ENCODE measurements around the gene DTWD2.
"Not testable (repeated sequence)": the region's sequence is repeated elsewhere in the genome, so short reads cannot be mapped to it uniquely, and the experiment has no call there.

DTWD2 gene

DNA sequence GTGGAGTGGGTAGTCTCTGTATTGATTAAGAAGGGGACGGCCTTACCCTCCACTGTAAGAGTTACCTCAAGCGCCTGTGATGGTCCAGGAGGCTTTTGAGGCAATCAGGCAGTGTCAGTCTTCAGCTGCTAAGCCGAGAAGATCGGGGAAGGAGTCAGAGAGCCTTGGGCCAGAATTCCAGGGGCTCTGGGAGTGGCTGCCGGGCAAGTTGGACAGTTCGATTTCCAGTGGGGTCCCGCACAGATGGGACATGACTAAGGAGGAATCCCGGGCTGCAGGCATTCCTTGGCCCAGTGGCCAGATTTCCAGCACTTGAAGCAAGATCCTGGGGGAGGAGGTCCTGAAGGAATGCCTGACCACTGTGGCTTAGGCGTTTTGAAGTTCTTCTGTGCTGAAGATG, 38.0 kb downstream of the DTWD2 start:
- not testable (repeated sequence) for DNase-seq (ENCODE audit: low spot score)

DNA sequence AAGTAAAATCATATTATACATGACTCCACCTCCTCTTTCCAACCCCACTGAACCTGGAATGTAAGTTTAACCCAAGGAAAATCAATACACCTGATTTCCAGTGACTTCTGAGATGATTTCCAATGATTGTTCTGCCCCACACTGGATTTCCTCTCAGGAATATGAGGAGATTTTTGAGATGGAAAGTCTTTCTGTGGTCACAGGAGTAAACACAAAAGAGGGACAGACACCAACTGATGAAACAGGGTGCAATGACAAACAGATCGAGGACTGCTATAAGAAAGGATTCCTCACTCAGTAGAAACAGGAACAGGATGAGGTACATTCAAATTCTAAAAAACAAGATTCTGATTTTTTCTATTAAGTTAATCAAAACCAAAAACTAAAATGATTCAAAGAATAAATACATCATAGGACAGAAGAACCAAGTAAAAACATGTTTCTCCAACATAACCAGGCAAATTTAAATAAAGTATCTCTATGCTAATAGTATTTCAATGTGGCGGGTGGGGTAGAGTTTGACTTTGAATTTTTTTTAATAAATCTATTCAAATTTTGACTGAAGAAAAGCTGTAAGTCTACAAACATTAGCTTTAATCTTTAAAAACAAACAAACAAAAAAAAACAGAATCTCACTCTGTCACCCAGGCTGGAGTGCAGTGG, 42.1 kb downstream of the DTWD2 start:
- DNase-seq (ENCODE audit: low spot score) = no peak

DNA sequence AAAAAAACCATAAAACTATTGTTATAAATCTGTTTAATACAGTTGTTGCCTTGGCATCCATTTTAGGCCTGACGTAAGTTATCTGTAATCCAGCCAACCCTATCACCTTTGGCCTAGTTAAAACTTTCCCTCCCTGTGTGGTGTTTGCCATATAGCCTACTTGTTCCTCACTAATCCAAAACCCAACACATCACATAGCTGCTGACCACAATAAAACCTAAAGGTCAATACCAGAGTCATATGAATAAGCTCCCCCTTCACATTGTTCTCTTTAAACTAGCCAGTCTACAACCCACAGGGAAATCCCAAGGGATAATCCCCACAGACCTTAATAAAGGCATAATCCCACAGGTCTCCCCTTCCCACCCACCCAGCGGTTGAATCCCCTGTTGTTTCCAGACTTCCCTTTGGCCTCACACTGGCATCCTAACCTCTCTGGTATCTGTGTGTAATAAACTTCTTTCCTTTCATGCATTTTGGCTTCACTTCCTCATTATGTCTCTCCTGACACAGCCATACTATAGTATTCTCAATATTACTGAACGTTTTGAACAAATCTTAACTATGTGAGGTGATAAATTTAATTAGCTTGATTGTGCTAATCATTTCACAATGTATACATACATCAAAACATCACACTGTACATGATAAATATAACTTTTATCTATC, 50.8 kb downstream of the DTWD2 start:
- no peak for DNase-seq (ENCODE audit: low spot score)

DNA sequence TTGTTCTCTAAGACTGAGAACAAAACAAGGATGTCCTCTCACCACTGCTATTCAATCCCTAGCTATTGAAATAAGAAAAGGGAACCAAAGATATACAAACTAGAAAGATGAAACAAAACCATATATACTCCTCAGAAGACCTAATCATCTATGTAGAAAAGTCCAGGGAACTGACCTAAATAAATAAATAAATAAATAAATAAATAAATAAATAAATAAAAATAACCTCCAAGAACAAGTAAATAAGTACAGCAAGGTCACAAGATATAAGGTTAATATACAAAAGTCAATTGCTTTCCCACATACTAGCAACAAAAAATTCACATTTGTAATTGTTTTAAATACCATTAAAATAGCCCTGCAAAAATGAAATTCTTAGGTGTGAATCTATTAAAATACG, 54.6 kb downstream of the DTWD2 start:
- no peak for DNase-seq (ENCODE audit: low spot score)

DNA sequence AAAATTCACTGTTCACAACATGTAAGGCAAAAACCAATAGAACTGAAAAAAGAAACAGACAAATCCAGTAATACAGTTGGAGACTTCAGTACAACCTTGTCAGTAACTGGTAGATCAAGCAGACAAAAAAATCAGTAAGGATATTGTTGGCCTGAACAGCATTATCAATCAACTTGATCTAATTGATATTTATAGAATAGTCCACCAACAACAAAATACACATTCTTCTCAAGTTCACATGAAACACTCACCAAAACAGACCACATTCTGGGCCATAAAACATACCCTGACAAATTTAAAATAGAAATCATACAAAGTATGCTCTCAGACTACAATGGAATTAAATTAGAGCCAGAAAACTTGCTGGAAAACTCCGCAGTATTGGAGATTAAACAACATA, 56.8 kb downstream of the DTWD2 start:
- no peak for DNase-seq (ENCODE audit: low spot score)

DNA sequence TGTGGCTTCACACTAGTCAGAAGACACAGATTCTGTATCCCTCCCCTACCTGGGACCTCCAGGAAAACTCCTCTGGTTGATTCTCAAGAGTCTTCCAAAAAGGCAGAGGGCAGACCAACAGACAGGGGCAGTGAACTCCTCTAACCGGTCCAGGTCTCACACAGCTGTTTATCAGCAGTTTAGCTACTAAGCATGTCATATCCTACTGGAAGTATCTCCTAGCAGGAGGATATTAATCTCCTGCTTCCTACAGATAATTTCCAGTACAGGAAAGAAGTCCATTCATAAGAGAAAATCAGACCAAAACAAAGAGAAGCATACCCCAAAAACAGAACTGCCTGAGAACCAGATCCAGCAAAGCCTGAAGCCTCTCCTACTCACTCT, 64.3 kb downstream of the DTWD2 start:
- DNase-seq (ENCODE audit: low spot score) = no peak

DNA sequence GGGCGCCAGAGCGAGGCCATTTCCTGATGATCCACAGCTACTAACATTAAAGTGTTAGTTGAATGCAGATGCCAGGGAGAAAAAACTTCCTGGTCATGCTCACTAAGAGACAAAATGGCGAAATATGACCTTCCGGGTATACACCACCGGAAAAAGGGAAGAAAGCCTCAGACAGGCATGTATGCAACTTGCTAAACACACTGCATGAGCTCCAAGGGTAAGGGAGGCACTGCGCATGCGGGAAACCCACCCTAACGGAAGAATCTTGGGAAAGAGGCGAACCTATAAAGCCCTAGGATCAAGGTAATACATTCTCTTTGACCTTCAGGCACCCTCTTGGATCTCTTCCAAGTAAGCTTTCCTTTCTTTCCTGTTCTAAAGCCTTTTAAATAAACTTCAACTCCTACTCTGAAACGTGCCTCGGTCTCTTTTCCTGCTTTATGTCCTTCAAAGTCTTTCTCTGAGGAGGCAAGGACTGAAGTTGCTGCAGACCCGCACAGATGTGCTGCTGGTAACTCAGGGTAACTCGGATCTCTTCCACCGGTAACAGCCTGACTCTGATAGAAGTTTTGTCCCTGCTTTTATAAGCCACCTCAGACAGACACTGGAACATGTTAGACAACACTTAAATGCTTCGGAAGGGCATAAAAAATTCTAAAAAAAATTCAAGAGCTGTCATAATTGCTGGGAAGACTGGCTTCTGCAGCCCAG, 64.9 kb downstream of the DTWD2 start:
- no peak for DNase-seq (ENCODE audit: low spot score)

DNA sequence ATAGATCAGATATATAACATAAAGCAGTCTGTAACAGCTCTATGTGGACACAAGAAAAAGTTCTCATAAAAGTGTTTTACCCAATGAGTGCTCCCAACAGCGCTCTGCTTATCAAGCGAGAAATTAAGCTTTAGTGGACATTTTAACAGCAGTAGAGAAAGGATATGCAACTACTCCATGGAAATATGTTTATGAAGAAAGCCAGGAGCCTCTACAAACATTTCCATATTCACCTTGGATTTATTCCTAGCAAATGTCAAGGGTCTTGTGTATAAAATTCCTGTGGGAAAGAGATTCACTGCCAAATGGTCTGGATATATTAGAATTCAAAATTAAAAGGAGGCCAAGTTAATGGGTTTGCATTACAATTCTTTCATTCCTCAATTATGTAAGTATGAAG, 66.5 kb downstream of the DTWD2 start:
- DNase-seq (ENCODE audit: low spot score) = no peak

DNA sequence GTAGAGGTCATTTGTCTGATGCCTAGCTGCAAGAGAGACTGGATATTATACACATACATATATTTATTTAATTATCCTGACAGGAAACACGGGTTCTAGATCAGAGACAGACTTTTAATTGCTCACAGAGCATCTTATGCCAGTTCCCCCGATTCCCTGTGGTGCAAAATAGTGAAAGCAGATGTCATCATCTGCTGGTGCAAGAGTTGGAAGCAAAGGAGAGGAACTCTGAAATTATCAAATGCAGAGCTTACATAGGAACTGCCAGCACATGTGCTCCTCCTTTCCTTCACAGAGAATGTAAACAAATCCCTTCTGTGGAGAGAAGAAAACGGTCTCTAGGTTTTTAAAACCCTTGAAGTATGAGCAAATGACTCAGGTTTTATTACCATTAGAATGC, 69.3 kb downstream of the DTWD2 start:
- no peak for DNase-seq (ENCODE audit: low spot score)

DNA sequence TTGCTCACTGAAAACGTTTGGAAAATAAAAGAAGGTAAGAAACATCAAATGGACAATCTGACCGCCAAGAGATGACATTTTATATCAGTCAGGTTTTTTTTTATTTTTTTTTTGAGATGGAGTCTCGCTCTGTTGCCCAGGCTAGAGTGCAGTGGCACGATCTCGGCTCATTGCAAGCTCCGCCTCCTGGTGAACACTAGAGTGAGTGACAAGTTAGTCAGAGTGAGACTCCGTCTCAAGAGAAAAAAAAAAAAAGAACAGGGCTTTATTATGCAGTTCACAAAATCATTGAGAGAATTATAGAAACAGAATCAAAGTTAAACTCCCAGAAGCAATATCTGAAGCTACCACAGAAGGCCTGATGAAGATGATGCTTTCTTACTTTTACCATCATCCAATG, 70.1 kb downstream of the DTWD2 start:
- no peak for DNase-seq (ENCODE audit: low spot score)

DNA sequence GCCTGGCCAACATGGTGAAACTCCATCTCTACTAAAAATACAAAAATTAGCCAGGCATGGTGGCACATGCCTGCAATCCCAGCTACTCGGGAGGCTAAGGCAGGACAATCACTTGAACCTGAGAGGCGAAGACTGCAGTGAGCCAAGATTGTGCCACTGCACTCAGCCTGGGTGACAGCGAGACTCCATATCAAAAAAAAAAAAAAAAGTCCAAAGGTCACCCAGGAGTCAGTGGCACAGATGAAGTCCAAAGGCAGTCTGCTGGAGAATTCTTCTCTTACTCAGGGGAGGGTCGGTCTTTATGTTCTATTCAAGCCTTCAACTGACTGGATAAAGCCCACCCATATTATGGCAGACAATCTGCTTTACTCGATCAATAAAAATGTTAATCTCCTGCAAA, 80.8 kb downstream of the DTWD2 start:
- not testable (repeated sequence) for DNase-seq (ENCODE audit: low spot score)

DNA sequence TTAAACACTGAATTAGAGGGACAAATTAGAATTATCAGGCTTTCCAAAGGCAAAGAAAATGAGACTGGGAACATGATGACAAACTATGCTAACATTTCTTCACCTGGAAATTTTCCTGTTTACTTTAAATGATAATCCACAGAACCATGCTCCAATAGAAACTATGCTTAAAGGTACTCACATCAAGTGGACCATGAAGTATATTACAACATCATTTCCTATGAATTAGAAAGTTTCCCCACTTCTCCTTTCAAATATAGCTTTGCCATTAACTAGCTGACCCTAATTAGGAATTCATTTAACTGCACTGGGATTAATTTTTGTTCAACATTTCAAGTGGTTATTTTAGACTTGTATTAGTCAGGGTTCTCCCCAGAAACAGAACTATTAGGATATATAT, 81.4 kb downstream of the DTWD2 start:
- DNase-seq (ENCODE audit: low spot score) = no peak

DNA sequence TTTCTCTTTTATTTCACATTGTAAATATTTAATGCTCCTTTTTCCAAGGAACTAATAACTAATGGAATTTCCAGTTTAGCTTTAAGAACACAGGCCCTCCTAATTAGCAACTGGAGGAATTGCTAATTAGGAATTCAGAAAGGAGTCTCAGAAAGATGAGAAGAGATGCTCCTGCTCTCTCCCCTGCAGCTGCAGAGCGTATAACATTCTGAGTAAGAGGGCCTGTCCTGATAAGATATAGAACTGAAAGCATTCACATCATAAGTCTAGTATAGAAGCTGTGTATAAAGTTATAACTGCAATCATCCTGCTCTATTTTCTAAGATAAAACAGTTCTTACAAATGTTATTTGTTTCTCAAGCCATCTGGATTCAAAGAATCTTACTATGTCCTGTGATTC, 83.2 kb downstream of the DTWD2 start:
- no peak for DNase-seq (ENCODE audit: low spot score)

DNA sequence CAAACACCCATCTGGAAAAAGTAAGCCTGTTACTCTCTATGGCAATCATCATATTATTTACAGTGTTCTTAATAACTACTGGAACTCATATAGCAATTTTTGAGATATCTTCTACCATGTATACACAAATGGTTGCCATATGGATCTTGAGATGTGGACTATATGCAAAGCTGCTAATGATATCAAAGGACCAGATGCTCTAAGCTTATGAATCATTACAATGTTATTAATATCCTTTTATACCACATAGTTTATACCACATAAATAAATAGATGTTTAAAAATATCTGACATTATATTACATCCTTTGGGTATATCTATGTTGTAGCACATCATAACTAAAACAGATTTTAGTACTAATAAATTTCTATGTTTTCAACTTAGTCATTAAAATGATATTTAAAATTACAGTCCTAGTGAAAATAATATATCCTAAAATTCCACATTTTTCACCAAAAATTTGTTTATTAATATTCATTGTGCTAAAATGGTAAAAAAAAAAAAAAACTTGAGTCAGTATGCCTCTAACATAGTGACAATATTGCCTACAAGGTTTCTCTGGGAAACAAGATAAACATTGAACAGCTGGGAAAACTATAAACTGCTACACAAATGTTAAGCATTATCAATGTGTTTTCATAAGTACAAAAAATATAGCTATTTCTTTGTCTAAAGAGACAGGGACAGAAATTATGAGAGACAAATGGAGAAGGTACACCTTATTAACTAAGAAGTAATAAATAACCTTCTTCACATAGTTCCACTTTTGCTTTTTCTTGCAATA, 85.5 kb downstream of the DTWD2 start:
- no peak for DNase-seq (ENCODE audit: low spot score)

DNA sequence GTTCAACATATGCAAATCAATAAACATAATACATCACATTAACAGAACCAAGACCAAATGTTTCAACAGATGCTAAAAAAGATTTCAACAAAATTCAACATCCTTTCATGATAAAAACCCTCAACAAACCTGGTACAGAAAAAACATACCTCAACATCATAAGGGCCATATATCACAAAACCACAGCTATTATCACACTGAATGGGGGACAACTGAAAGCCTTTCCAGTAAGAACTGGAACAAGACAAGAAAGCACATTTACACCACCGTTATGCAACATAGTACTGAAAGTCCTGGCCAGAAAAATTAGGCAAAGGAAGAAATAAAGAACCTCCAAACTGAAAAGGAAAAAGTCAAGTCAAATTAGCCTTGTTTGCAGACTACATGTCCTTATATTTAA, 93.6 kb downstream of the DTWD2 start:
- no peak for DNase-seq (ENCODE audit: low spot score)

DNA sequence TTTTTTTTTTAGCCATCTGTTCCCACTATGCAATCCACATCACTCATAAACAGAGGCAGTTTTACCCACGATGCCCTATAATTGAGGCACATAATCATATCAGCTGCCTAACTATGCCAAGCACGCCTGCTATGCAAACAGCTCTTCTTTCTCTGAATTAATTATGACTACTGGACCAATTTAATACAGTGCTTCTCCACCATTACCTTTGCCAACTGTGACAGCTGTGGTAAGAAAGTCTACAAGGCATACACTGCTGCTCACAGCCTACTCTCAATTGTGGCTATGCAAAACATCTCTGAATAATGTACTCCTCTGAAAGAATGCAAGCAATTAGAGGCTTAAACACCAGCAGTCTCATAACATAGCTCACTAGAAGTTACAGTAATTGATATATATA, 97.1 kb downstream of the DTWD2 start:
- no peak for DNase-seq (ENCODE audit: low spot score)

DNA sequence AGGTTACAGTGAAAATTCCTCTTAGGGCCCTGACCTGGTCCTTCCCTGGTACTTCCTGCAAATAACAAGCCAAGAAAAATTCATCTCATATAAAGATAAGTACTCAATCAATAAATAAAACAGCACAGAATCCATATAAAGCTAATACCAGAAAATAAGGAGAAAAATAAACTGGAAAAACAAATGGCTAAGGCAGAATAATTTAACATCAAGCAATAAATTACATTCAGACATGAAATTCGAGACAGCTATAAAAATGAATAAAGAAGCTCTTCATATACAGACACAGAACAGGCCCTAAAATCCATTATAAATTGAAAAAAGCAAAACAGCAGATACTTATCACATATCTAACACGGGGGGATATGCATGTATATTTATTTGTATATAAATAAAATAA, 99.2 kb downstream of the DTWD2 start:
- no peak for DNase-seq (ENCODE audit: low spot score)

DNA sequence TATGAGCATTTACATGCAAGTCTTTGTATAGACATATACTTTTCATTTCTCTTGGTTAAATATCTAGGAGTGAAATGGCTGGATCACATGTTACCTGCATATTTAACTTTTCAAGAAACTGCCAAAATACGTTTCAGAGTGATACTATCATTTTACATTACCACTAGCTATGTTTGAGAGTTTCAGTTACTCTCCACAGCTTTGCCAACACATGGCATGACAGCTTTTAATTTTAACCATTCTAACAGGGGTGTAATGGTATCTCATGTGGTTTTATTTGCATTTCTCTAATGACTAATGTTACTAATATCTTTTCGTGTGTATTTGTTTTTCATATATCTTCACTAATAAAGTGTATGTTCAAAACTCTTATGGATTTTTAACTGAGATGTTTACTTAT, 99.8 kb downstream of the DTWD2 start:
- DNase-seq (ENCODE audit: low spot score) = no peak

DNA sequence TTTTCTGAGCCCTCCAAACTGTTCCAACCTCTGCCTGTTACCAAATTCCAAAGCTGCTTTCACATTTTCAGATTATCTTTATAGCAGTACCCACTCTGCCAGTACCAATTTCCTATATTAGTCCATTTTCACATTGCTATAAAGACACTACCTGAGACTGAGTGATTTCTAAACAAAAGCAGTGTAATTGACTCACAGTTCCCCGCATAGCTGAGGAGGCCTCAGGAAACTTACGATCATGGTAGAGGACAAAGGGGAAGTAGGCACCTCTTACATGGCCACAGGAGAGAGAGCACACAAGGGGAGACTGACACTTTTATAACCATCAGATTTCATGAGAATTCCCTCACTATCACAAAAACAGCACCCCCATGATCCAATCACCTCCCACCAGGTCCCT, 105.0 kb downstream of the DTWD2 start:
- no peak for DNase-seq (ENCODE audit: low spot score)

DNA sequence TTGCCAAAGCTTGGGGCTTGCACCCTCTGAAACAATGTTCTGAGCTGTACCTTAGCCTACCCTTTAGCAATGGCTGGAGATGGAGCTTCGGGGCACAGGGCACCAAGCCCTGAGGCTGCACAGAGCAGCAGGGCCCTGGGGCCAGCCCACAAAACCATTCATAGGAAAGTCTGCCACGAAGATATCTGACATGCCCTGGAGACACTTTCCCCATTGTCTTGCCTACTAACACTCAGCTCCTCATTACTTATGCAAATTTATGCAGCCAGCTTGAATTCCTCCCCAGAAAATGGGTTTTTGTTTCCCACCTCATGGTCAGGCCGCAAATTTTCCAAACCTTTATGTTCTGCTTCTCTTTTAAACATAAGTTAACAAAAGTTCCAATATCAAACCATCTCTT, 105.7 kb downstream of the DTWD2 start:
- DNase-seq (ENCODE audit: low spot score) = no peak

DNA sequence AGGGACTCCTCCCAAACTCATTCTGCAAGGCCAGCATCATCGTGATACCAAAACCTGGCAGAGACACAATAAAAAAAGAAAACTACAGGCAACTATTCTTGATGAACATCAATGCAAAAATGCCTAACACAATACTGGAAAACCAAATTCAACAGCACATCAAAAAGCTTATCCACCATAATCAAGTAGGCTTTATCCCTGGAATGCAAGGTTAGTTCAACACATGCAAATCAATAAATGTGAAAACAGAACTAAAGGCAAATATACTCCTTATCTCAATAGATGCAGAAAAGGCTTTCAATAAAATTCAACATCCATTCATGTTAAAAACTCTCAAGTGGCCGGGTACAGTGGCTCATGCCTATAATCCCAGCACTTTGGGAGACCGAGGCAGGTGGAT, 111.5 kb downstream of the DTWD2 start:
- not testable (repeated sequence) for DNase-seq (ENCODE audit: low spot score)

DNA sequence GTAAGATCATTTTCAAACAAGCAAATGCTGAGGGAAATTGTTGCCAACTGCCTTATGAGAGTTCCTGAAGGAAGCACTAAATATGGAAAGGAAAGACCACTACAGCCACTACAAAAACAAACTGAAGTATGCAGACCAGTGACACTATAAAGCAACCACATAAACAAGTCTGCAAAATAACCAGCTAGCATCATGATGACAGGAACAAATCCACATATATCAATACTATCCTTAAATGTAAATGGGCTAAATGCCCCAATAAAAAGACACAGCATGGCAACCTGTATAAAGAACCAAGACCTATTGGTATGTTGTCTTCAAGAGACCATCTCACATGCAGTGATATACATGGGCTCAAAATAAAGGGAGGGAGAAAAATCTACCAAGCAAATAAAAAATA, 113.2 kb downstream of the DTWD2 start:
- DNase-seq (ENCODE audit: low spot score) = no peak

DNA sequence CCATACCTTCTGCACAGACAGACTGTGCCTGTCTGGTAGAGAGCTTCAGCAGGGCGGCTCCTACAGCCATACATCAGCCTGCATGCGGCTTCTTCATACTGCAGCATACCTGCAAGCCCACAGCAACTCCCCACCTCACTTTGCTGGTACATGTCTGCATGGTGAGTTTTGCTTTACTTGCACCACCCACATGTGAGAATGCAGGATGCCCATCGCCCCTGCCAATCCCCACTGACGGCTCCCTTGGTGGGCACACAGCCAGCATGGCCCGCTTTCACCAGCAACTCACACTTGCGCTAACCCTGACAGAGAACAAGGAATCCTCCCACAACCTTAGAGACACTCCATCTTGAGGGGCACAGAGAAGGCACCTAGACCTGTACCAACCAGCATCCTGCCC, 114.9 kb downstream of the DTWD2 start:
- no peak for DNase-seq (ENCODE audit: low spot score)

All from COLO829 (cell line).